NT2/D1 (cell line): ENCODE measurements around the gene PPIL4.

Experiments used
- SUZ12 ChIP-seq: IDR thresholded peaks from 2 replicates; pipeline ENCODE4 v1.6.1; 2011; ENCODE audit not compliant: insufficient read length, insufficient read depth; ENCODE audit errors: extremely low read depth
- ZNF274 ChIP-seq: IDR thresholded peaks from 2 replicates; pipeline ENCODE4 v1.6.1; 2011; ENCODE audit warnings: mild to moderate bottlenecking, low read depth, low read length

GRCh38 chr6:149581349-149581748, 35.5 kb upstream of the PPIL4 start:
- TF ChIP-seq ZNF274 (no peak), SUZ12 (no peak)
